Measurements from ENCODE around the gene RTL5.

The RTL5 gene

GRCh38 chrX:72121383-72121782 lies 10.3 kb downstream of the RTL5 start:
- no peak for DNase-seq (ENCODE audit: extremely low spot score)
- TF ChIP-seq FOXM1 (IDR thresholded peaks at IDR 0.05; ENCODE audit: borderline replicate concordance) = no peak
- no peak for TF ChIP-seq FOXK2 (IDR thresholded peaks at IDR 0.05)
- no peak for TF ChIP-seq LEF1 (IDR thresholded peaks at IDR 0.05; ENCODE audit: borderline replicate concordance)
- TF ChIP-seq ZNF384 (IDR thresholded peaks at IDR 0.05) = no peak
- ChIA-PET CTCF (interaction anchor here (1.1 to 2.2 kb wide), 3 partner anchors 20 to 102 kb away, joined by 3 to 13 read pairs (median 3); no protein-coding TSS in a partner anchor), POLR2A (interaction anchor here (1.3 to 1.5 kb wide), 2 partner anchors 11 to 60 kb away, joined by 4 to 5 read pairs; partner anchors contain the start of gene PIN4)

- TF ChIP-seq ZNF384 (IDR thresholded peaks at IDR 0.05) (no peak), PKNOX1 (IDR thresholded peaks at IDR 0.05) (no peak), FOXA1 (IDR thresholded peaks at IDR 0.05) (no peak), SP1 (IDR thresholded peaks at IDR 0.05) (no peak), SUZ12 (IDR thresholded peaks at IDR 0.05) (no peak), HDGF (IDR thresholded peaks at IDR 0.05; ENCODE audit: borderline replicate concordance) (no peak), ELF4 (IDR thresholded peaks at IDR 0.05) (no peak), FOXM1 (IDR thresholded peaks at IDR 0.05; ENCODE audit: borderline replicate concordance) (no peak), LEF1 (IDR thresholded peaks at IDR 0.05; ENCODE audit: borderline replicate concordance) (no peak), CTBP1 (IDR thresholded peaks at IDR 0.05; ENCODE audit: borderline replicate concordance) (no peak), TARDBP (IDR thresholded peaks at IDR 0.05) (no peak), BHLHE40 (IDR thresholded peaks at IDR 0.05; ENCODE audit: borderline replicate concordance) (no peak), ARNT (IDR thresholded peaks at IDR 0.05) (no peak)
- POLR2A ChIA-PET = interaction anchor here (0.9 to 1.5 kb wide), 3 partner anchors 10 to 91 kb away, joined by 4 to 5 read pairs (median 4); partner anchors contain the start of gene PIN4
- CTCF ChIA-PET = interaction anchor here (1.1 to 2.2 kb wide), 3 partner anchors 19 to 102 kb away, joined by 3 to 13 read pairs (median 3); no protein-coding TSS in a partner anchor
- DNase-seq (ENCODE audit: extremely low spot score) = no peak
Observed at GRCh38 chrX:72120837-72121236, 10.9 kb downstream of the RTL5 start.

- CTCF ChIA-PET = no interaction called here
- TF ChIP-seq L3MBTL2 (conservative IDR thresholded peaks at IDR 0.05) (no peak), BHLHE40 (IDR thresholded peaks at IDR 0.05; ENCODE audit: borderline replicate concordance) (no peak), FOXM1 (IDR thresholded peaks at IDR 0.05; ENCODE audit: borderline replicate concordance) (no peak), LEF1 (IDR thresholded peaks at IDR 0.05; ENCODE audit: borderline replicate concordance) (no peak), NFRKB (IDR thresholded peaks at IDR 0.05) (no peak)
- DNase-seq (ENCODE audit: extremely low spot score) = no peak
- POLR2A ChIA-PET = interaction anchor here (1.0 kb wide), 1 partner anchor 48 kb away, joined by 3 read pairs; no protein-coding TSS in a partner anchor
Observed at GRCh38 chrX:72117636-72118210, 14.0 kb downstream of the RTL5 start.

- TF ChIP-seq LEF1 (IDR thresholded peaks at IDR 0.05; ENCODE audit: borderline replicate concordance) (no peak), PKNOX1 (IDR thresholded peaks at IDR 0.05) (peak; percentile 71)
- ChIA-PET POLR2A (interaction anchor here (0.7 to 1.9 kb wide), 9 partner anchors 8 to 94 kb away, joined by 3 to 11 read pairs (median 6); no protein-coding TSS in a partner anchor), CTCF (interaction anchor here (0.6 to 1.6 kb wide), 5 partner anchors 8 to 130 kb away, joined by 3 to 7 read pairs (median 4); no protein-coding TSS in a partner anchor)
- DNase-seq (ENCODE audit: extremely low spot score) = no peak
Observed at GRCh38 chrX:72115380-72115779, 16.3 kb downstream of the RTL5 start.

GRCh38 chrX:72114807-72115206 lies 16.9 kb downstream of the RTL5 start:
- POLR2A ChIA-PET = interaction anchor here (0.7 to 1.9 kb wide), 11 partner anchors 9 to 93 kb away, joined by 3 to 11 read pairs (median 4); no protein-coding TSS in a partner anchor
- no peak for DNase-seq (ENCODE audit: extremely low spot score)
- TF ChIP-seq ZNF384 (IDR thresholded peaks at IDR 0.05) (no peak), LEF1 (IDR thresholded peaks at IDR 0.05; ENCODE audit: borderline replicate concordance) (no peak), NFRKB (IDR thresholded peaks at IDR 0.05) (no peak), L3MBTL2 (conservative IDR thresholded peaks at IDR 0.05) (no peak), TARDBP (IDR thresholded peaks at IDR 0.05) (no peak), FOXM1 (IDR thresholded peaks at IDR 0.05; ENCODE audit: borderline replicate concordance) (no peak)
- CTCF ChIA-PET = interaction anchor here (0.6 to 1.6 kb wide), 6 partner anchors 9 to 608 kb away, joined by 3 to 7 read pairs (median 4); no protein-coding TSS in a partner anchor

- CTCF ChIA-PET = interaction anchor here (0.6 to 1.6 kb wide), 4 partner anchors 9 to 609 kb away, joined by 3 to 7 read pairs (median 5); no protein-coding TSS in a partner anchor
- TF ChIP-seq BHLHE40 (IDR thresholded peaks at IDR 0.05; ENCODE audit: borderline replicate concordance) = no peak
- TF ChIP-seq SUZ12 (IDR thresholded peaks at IDR 0.05) = no peak
- no peak for TF ChIP-seq TARDBP (IDR thresholded peaks at IDR 0.05)
- TF ChIP-seq PKNOX1 (IDR thresholded peaks at IDR 0.05) = no peak
- no peak for TF ChIP-seq ZNF384 (IDR thresholded peaks at IDR 0.05)
- TF ChIP-seq HDGF (IDR thresholded peaks at IDR 0.05; ENCODE audit: borderline replicate concordance) = no peak
- TF ChIP-seq SP1 (IDR thresholded peaks at IDR 0.05) = no peak
- TF ChIP-seq ELF4 (IDR thresholded peaks at IDR 0.05) = no peak
- TF ChIP-seq ARNT (IDR thresholded peaks at IDR 0.05) = no peak
- no peak for TF ChIP-seq FOXA1 (IDR thresholded peaks at IDR 0.05)
- TF ChIP-seq FOXM1 (IDR thresholded peaks at IDR 0.05; ENCODE audit: borderline replicate concordance) = no peak
- TF ChIP-seq FOXK2 (IDR thresholded peaks at IDR 0.05) = no peak
- TF ChIP-seq L3MBTL2 (conservative IDR thresholded peaks at IDR 0.05) = no peak
- no peak for TF ChIP-seq LEF1 (IDR thresholded peaks at IDR 0.05; ENCODE audit: borderline replicate concordance)
- TF ChIP-seq NFRKB (IDR thresholded peaks at IDR 0.05) = no peak
Observed at GRCh38 chrX:72114306-72114705, 17.4 kb downstream of the RTL5 start.

More at GRCh38 chrX:72114306-72114705, 17.4 kb downstream of the RTL5 start:
- no peak for DNase-seq (ENCODE audit: extremely low spot score)
- POLR2A ChIA-PET = interaction anchor here (0.9 to 1.9 kb wide), 8 partner anchors 9 to 93 kb away, joined by 3 to 11 read pairs (median 6); no protein-coding TSS in a partner anchor

Data from HEK293T (cell line).